A549 (cell line): ENCODE data around the gene CELF4. TPM values are rescaled to one million over a fixed set of nuclear protein-coding genes. Genes with fewer than 3 reads are reported as not detected.

Experiments used
- ATAC-seq, 2 experiments: fragments of 200-7000 bp in 1 of 2; fragments of >200 bp in 1 of 2; cut with Nextera tagmentation in 1 of 2; cut with Tn5 transposase in 1 of 2; 3 replicates each; pipeline versions ENCODE4 v1.8.0 to v1.9.1; 2018 to 2020; ENCODE audit warnings: mild to moderate bottlenecking in 1 of 2, moderate library complexity in 1 of 2
- CTCF ChIA-PET: fragments of 300-600 bp; sonication (Branson Sonifier 250); formaldehyde crosslinking; extraction: SDS; loops from one replicate; lab custom pipeline; 2021; ENCODE audit warnings: antibody characterized with exemption, inconsistent platforms; lab: Yijun Ruan, JAX
- POLR2A ChIA-PET: fragments of 350-600 bp; formaldehyde crosslinking; extraction: SDS; loops from one replicate; lab custom pipeline; 2021; ENCODE audit warnings: antibody characterized with exemption, inconsistent platforms; lab: Yijun Ruan, JAX
- DNase-seq, 2 experiments: peaks; one replicate each; pipeline versions ENCODE4 v3.0.0 to v3.0.0-alpha.2; 2011 to 2016; ENCODE audit warnings: low read depth in 1 of 2, low spot score in 1 of 2
- FAIRE-seq: peaks from 2 replicates; lab custom pipeline; 2011; peaks lifted over from hg19 to GRCh38; lab: Jason Lieb, UNC
- H3K27ac ChIP-seq, 2 experiments: fragments of >200 bp; sonication (Bioruptor Twin); formaldehyde crosslinking; 3 replicates each; pipeline ENCODE4 v1.5.1; 2016 to 2017
- H3K4me1 ChIP-seq: fragments of >200 bp; sonication (Bioruptor Twin); formaldehyde crosslinking; 3 replicates; pipeline ENCODE4 v1.6.1; 2016
- H3K4me2 ChIP-seq: fragments of >200 bp; sonication (Bioruptor Twin); formaldehyde crosslinking; 3 replicates; pipeline ENCODE4 v1.6.1; 2016
- H3K4me3 ChIP-seq: fragments of >200 bp; sonication (Bioruptor Twin); formaldehyde crosslinking; 3 replicates; pipeline ENCODE4 v1.5.1; 2016
- H3K9me3 ChIP-seq: fragments of >200 bp; sonication (Bioruptor Twin); formaldehyde crosslinking; 3 replicates; pipeline ENCODE4 v1.6.1; 2016
- BHLHE40 ChIP-seq: IDR thresholded peaks from 2 replicates; pipeline ENCODE4 v1.6.1; 2012; ENCODE audit warnings: low read depth, low read length, inconsistent platforms
- CBX2 ChIP-seq: fragments of 200-600 bp; sonication (generic); IDR thresholded peaks from 2 replicates; pipeline ENCODE4 v1.6.1; 2016; ENCODE audit warnings: low read depth, mild to moderate bottlenecking, borderline replicate concordance
- CBX8 ChIP-seq: fragments of 200-600 bp; sonication (generic); IDR thresholded peaks from 2 replicates; pipeline ENCODE4 v1.6.1; 2016
- CEBPB ChIP-seq, 2 experiments: fragments of >200 bp in 1 of 2; sonication (Bioruptor Twin) in 1 of 2; formaldehyde crosslinking in 1 of 2; IDR thresholded peaks; 2 replicates each; pipeline ENCODE4 v1.6.1; 2012 to 2016
- CHD4 ChIP-seq: fragments of 200-600 bp; sonication (generic); IDR thresholded peaks from 2 replicates; pipeline ENCODE4 v1.6.1; 2016; ENCODE audit warnings: antibody characterized with exemption, mild to moderate bottlenecking, borderline replicate concordance
- EHMT2 ChIP-seq: fragments of 200-600 bp; sonication (generic); IDR thresholded peaks from 2 replicates; pipeline ENCODE4 v1.6.1; 2016; ENCODE audit warnings: antibody characterized with exemption, low read depth, mild to moderate bottlenecking, moderate library complexity
- EP300 ChIP-seq, 2 experiments: fragments of >200 bp; sonication (Bioruptor Twin); formaldehyde crosslinking; IDR thresholded peaks; 2 replicates in 1 of 2; 3 replicates in 1 of 2; pipeline ENCODE4 v1.6.1; 2016 to 2017
- ESRRA ChIP-seq: fragments of 150-350 bp; IDR thresholded peaks from 2 replicates; pipeline ENCODE4 v1.6.1; 2014; ENCODE audit warnings: mild to moderate bottlenecking, low read length, borderline replicate concordance
- FOSB ChIP-seq: fragments of 250-450 bp; sonication (Bioruptor Pico); IDR thresholded peaks from 2 replicates; pipeline ENCODE4 v1.5.0; 2020; ENCODE audit warnings: mild to moderate bottlenecking, moderate library complexity
- GATA3 ChIP-seq: IDR thresholded peaks from 2 replicates; pipeline ENCODE4 v1.6.1; 2012; ENCODE audit warnings: borderline replicate concordance
- HDAC2 ChIP-seq: fragments of 200-600 bp; sonication (generic); IDR thresholded peaks from 2 replicates; pipeline ENCODE4 v1.6.1; 2016
- HEYL ChIP-seq: fragments of 250-450 bp; sonication (Bioruptor Pico); IDR thresholded peaks from 2 replicates; pipeline ENCODE4 v1.8.0; 2021; ENCODE audit warnings: mild to moderate bottlenecking, moderate library complexity
- HOXA7 ChIP-seq: fragments of 250-450 bp; sonication (Bioruptor Pico); IDR thresholded peaks from 2 replicates; pipeline ENCODE4 v1.5.0; 2020; ENCODE audit warnings: mild to moderate bottlenecking, moderate library complexity
- HOXB5 ChIP-seq: fragments of 250-450 bp; sonication (Bioruptor Pico); IDR thresholded peaks from 2 replicates; pipeline ENCODE4 v1.5.0; 2020; ENCODE audit warnings: mild to moderate bottlenecking, moderate library complexity
- JUNB ChIP-seq: fragments of >200 bp; sonication (Bioruptor Twin); formaldehyde crosslinking; IDR thresholded peaks from 2 replicates; pipeline ENCODE4 v1.6.1; 2016
- KDM5A ChIP-seq: fragments of 200-600 bp; sonication (generic); IDR thresholded peaks from 2 replicates; pipeline ENCODE4 v1.6.1; 2016; ENCODE audit warnings: antibody characterized with exemption, mild to moderate bottlenecking
- MYC ChIP-seq: IDR thresholded peaks from 2 replicates; pipeline ENCODE4 v1.6.1; 2012; ENCODE audit warnings: mild to moderate bottlenecking, inconsistent platforms, low read length, improper control_type of control experiment, borderline replicate concordance
- NR3C1 ChIP-seq: fragments of >200 bp; sonication (Bioruptor Twin); formaldehyde crosslinking; IDR thresholded peaks from 3 replicates; pipeline ENCODE4 v1.6.1; 2017
- PHF8 ChIP-seq: fragments of 200-600 bp; sonication (generic); IDR thresholded peaks from 2 replicates; pipeline ENCODE4 v1.6.1; 2016; ENCODE audit warnings: low read depth, mild to moderate bottlenecking, antibody characterized with exemption, moderate library complexity, borderline replicate concordance
- POLR2A ChIP-seq: IDR thresholded peaks from 2 replicates; pipeline ENCODE4 v1.6.1; 2012; ENCODE audit warnings: mild to moderate bottlenecking, low read length
- RARB ChIP-seq: fragments of 250-450 bp; sonication (Bioruptor Pico); IDR thresholded peaks from 2 replicates; pipeline ENCODE4 v1.8.0; 2021; ENCODE audit warnings: mild to moderate bottlenecking, moderate library complexity
- RCOR1 ChIP-seq: fragments of 150-350 bp; IDR thresholded peaks from 2 replicates; pipeline ENCODE4 v1.6.1; 2014; ENCODE audit warnings: antibody characterized with exemption, low read length, low read depth
- RNF2 ChIP-seq: fragments of 200-600 bp; sonication (generic); IDR thresholded peaks from 2 replicates; pipeline ENCODE4 v1.6.1; 2016; ENCODE audit warnings: low read depth, mild to moderate bottlenecking, antibody characterized with exemption, moderate library complexity, borderline replicate concordance
- SREBF2 ChIP-seq: fragments of 450-650 bp; IDR thresholded peaks from 2 replicates; pipeline ENCODE4 v1.6.1; 2014; ENCODE audit warnings: mild to moderate bottlenecking, moderate library complexity
- ZC3H11A ChIP-seq: fragments of 450-650 bp; IDR thresholded peaks from 2 replicates; pipeline ENCODE4 v1.6.1; 2014; ENCODE audit warnings: antibody characterized with exemption, mild to moderate bottlenecking
- WGBS: methylation state at CpG from one replicate; pipeline ENCODE4 v1.1.6; 2017; ENCODE audit errors: missing lambda C conversion rate; 5-methylcytosine and 5-hydroxymethylcytosine counted together
- polyA plus RNA-seq, 4 experiments: library from polyadenylated mRNA; depleted of rRNA in 3 of 4; stranded (reverse); fragments of >200 nt; fragmentation: RNase III in 1 of 4; extraction: RNeasy Plus Mini Kit Qiagen cat#74134 plus additional on column Dnase treatment in 1 of 4; gene quantifications; 2 replicates in 3 of 4; 3 replicates in 1 of 4; pipeline ENCODE4 v1.2.3, GENCODE V29; 2011 to 2017
- TF ChIP-seq, protein P1 (sequence below): fragments of >200 bp; sonication (Bioruptor Twin); formaldehyde crosslinking; IDR thresholded peaks from 3 replicates; pipeline ENCODE4 v1.6.1; 2016
- TF ChIP-seq, protein P2 (sequence below): IDR thresholded peaks from 2 replicates; pipeline ENCODE4 v1.6.1; 2012
- TF ChIP-seq, protein P3 (sequence below): fragments of >200 bp; sonication (Bioruptor Twin); formaldehyde crosslinking; IDR thresholded peaks from 2 replicates; pipeline ENCODE4 v1.6.1; 2016

The CELF4 gene
- polyA plus RNA-seq, 2 of the 4 experiments (the other 2 are of a cell fraction), result 0.08 TPM; not detected in 1

GRCh38 chr18:37412829-37413228 lies 152.8 kb downstream of the CELF4 start:
- FAIRE-seq (no peak), ATAC-seq (no peak), DNase-seq (no peak)
- 33% methylated on average over 8 of the region's 8 CpGs for WGBS
- ChIA-PET POLR2A (no interaction called here), CTCF (no interaction called here)
- TF ChIP-seq HEYL (CRISPR knock-in tag) (no peak), POLR2A (no peak), PHF8 (no peak), CBX2 (no peak), BHLHE40 (no peak), EHMT2 (no peak), ZC3H11A (no peak)
- Histone ChIP-seq H3K4me1 (no peaks in the 10 kb centered on the region), H3K27ac (no peak overlapping the region), H3K4me2 (no peak overlapping the region), H3K4me3 (no peak overlapping the region), H3K9me3 (no peaks in the 10 kb centered on the region)

DNA sequence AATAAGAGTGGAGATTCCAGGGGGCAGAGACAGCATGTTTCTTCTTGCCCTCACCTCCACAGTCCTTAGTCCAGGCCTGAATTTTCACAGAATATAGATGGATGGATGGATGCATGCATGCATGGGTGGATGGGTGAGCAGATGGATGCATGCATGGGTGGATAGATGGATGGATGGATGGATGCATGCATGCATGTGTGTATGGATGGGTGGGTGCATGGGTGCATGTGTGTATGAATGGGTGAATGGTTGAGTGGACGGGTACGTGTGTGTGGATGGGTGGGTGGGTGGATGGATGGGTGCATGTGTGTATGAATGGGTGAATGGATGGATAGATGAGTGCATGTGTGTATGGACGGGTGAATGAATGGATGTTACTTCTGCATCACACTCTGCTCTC lies 153.3 kb downstream of the CELF4 start:
- no peak overlapping the region for H3K27ac ChIP-seq
- ATAC-seq (no peak), FAIRE-seq (no peak), DNase-seq (no peak)
- no peaks in the 10 kb centered on the region for H3K9me3 ChIP-seq
- no peaks in the 10 kb centered on the region for H3K4me1 ChIP-seq
- WGBS, result 23% methylated on average over 3 of the region's 3 CpGs
- no peak overlapping the region for H3K4me2 ChIP-seq
- TF ChIP-seq FOSB (CRISPR knock-in tag) (no peak), PHF8 (no peak), EP300 (IDR thresholded peaks at IDR 0.05) (no peak), RNF2 (no peak), SREBF2 (no peak), CEBPB (IDR thresholded peaks at IDR 0.05) (no peak), MYC (no peak), KDM5A (no peak), CBX8 (no peak), HDAC2 (no peak), HEYL (CRISPR knock-in tag) (no peak), CHD4 (no peak), HOXA7 (CRISPR knock-in tag) (no peak), RCOR1 (no peak), RARB (CRISPR knock-in tag) (no peak), NR3C1 (no peak), CBX2 (no peak)
- TF ChIP-seq, protein P1, sequence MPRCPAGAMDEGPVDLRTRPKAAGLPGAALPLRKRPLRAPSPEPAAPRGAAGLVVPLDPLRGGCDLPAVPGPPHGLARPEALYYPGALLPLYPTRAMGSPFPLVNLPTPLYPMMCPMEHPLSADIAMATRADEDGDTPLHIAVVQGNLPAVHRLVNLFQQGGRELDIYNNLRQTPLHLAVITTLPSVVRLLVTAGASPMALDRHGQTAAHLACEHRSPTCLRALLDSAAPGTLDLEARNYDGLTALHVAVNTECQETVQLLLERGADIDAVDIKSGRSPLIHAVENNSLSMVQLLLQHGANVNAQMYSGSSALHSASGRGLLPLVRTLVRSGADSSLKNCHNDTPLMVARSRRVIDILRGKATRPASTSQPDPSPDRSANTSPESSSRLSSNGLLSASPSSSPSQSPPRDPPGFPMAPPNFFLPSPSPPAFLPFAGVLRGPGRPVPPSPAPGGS, result no peak
- TF ChIP-seq, protein P2, sequence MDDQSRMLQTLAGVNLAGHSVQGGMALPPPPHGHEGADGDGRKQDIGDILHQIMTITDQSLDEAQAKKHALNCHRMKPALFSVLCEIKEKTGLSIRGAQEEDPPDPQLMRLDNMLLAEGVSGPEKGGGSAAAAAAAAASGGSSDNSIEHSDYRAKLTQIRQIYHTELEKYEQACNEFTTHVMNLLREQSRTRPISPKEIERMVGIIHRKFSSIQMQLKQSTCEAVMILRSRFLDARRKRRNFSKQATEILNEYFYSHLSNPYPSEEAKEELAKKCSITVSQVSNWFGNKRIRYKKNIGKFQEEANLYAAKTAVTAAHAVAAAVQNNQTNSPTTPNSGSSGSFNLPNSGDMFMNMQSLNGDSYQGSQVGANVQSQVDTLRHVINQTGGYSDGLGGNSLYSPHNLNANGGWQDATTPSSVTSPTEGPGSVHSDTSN, result no peak
- H3K4me3 ChIP-seq, result no peak overlapping the region
- ChIA-PET POLR2A (no interaction called here), CTCF (no interaction called here)

DNA sequence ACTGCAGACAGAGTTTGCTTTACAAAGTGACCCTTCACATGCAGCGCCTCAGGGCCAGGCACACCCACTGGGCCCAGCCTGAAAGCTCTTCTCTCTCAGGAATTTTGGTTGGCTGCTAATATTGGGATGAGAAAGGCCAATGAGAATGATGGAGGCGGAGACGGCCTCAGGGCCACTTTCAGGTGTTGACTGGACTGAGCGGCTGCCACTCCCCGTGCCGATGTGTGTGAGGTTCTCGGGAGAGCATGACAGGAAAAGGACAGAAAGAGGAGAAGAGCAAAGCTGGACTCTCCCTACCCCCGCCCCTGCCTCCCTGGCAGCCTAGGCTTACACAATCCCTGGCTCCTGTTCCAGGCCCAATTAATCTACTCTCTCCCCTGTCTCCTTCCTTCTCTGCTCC lies 155.7 kb downstream of the CELF4 start:
- Histone ChIP-seq H3K27ac (no peak overlapping the region), H3K4me3 (no peak overlapping the region), H3K4me2 (no peak overlapping the region), H3K4me1 (no peaks in the 10 kb centered on the region), H3K9me3 (no peaks in the 10 kb centered on the region)
- ATAC-seq (no peak), FAIRE-seq (no peak), DNase-seq (no peak)
- TF ChIP-seq EHMT2 (no peak), ESRRA (no peak), JUNB (no peak), FOSB (CRISPR knock-in tag) (no peak), PHF8 (no peak), CEBPB (IDR thresholded peaks at IDR 0.05) (no peak), GATA3 (no peak), HOXB5 (no peak), BHLHE40 (no peak)
- TF ChIP-seq, protein P3, sequence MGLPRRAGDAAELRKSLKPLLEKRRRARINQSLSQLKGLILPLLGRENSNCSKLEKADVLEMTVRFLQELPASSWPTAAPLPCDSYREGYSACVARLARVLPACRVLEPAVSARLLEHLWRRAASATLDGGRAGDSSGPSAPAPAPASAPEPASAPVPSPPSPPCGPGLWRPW, result no peak
- POLR2A ChIA-PET, result no interaction called here
- WGBS, result 48% methylated on average over 6 of the region's 8 CpGs
- CTCF ChIA-PET, result no interaction called here
